Superior temporal gyrus (tissue), 1 donor: ENCODE measurements around the gene TRIM44.
"Not testable (repeated sequence)": the region's sequence is repeated elsewhere in the genome, so short reads cannot be mapped to it uniquely, and the experiment has no call there.

Experiments used
- DNase-seq: peaks from one replicate; pipeline ENCODE4 v3.0.0-alpha.2; 2016; ENCODE audit errors: extremely low spot score

Gene TRIM44

DNA sequence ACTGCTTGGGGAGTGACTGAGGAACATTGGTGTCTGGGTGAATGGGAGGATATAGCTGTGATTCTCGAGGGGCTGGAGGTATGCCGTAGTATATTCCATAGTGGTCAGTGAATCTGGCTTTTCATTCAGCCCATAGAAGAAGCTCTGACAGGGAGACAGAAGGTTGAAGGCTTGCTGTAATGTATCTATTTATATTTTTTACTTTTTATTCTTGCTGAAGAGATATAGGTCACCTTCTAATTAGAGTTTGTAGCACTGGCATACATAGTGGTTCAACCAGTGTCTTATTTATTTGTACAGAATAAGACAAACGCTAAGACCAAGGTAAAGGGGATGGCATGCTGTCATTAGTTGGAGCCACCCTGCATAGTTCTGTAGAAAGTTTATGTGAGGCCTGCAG is 10.0 kb downstream of the TRIM44 start:
- DNase-seq: no peak

GRCh38 chr11:35675901-35676610 is 13.5 kb downstream of the TRIM44 start:
- peak; percentile 78 for DNase-seq

DNA sequence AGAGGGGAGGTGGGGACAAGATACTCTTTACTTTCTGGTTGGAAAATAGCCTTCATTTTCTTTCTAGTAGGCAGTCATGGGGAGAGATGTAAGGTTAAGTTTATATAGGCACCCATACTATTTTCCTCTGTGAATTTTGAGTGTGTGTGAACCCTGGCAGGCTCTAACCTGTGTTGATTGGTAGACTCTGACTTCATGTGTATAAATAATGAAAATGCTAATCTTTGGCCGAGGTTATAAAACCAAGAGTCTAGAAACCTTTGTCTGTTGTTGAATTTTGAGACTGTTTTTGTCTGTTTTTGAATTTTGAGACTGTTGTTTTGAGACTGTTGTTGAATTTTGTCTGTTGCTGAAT is 14.0 kb downstream of the TRIM44 start:
- no peak for DNase-seq

GRCh38 chr11:35677904-35678303 is 15.3 kb downstream of the TRIM44 start:
- no peak for DNase-seq

- DNase-seq: no peak
Observed at GRCh38 chr11:35678471-35678870, 15.9 kb downstream of the TRIM44 start.

DNA sequence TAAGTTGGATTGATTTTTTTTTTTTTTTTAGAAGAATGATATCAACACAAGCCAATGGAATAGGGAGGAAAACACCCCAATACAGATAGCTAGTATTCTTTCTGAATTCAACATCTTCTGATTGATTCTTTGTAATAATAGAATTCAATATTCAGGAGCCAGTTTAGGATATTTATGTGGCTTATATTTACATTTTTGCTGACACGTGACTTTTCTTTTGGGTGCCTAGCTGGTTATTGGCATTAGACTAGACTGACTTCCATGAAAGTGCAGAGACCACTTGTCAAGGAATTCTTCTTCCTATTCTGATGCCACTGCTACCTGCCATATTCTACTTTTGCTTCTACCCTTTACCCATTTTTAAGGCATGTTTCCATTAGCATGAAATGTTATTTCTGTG is 16.4 kb downstream of the TRIM44 start:
- DNase-seq: no peak

DNA sequence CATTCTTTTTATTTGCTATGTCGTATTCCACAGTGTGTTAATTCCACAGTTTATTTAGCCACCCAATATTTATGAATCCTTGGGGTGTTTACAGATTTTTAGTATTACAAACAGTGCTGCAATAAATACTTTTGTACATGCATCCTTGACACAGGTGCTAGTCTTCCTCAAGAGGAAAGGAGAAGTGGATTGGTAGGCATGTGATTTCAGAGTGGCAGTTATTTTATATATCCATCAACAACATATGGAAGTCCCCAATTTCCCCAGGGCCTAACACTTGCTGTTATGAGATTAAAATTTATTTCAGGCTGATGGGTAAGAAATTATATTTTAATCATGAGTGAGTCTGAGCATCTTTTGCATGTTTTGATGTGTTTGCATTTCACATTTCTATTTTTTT is 17.9 kb downstream of the TRIM44 start:
- no peak for DNase-seq

GRCh38 chr11:35681163-35681767 is 18.7 kb downstream of the TRIM44 start:
- no peak for DNase-seq

- DNase-seq: peak; percentile 64
Observed at GRCh38 chr11:35682230-35683173, 19.9 kb downstream of the TRIM44 start.

GRCh38 chr11:35683728-35684339 is 21.3 kb downstream of the TRIM44 start:
- DNase-seq: no peak

DNA sequence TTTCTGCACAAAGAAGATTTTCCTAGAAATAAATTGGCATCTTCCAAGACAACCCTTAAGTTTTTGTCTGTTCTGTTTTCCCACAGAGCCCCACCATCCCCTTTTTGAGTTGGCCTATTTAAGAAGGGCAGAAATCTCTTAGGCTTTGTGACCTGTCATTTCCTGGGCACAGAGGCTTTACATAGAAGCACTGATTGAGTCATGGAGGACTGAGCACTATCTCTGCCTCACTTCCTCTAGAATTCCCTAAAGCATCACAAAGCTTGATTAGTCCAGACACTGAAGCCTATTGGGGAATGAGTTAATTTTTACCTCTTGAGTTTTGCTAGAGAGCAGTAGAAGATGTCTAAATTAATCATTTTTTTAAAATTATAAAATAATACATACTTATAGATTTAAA is 25.4 kb downstream of the TRIM44 start:
- DNase-seq: no peak

DNA sequence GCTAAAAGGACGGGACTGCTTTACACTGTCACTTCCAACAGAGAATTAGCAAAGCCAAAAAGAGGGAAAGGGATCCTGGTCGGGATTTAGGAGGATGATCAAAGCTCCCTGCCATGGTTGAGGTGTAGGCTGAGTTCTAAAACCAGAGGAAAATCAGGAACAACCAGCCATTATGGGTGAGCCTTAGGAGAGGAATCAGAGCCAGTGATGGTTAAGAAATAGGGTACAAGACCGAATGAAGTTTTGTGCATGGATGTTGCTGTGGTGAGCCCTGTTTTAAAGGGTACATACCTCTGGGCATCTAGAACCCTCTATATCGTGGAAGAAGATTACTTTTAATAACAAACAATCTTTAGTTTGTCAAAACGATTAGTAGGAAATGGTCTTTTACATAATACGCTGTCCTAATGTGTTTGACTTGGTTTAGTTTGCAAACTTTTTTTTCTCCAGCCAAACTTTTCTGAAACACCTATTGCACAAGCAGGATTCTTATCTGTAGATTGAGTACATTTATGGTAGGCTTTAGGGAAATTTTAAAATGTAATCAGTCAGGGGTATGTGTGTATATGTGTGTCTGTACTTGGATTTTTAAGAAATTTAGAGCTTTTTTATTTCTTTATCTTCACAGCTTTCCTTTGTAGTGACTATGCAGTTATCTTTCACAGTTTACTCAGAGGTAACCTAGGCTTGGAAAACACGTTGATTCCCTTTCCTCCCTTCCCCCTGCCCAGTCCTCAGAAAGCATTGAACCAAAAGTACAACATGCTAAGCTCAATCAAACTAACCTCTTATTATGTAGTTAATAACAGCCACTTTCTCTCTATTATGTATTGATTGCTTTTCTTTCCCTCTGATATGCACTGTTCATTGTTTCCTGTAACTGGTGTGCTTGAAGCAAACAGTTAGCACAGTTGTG is 26.8 kb downstream of the TRIM44 start:
- no peak for DNase-seq

DNA sequence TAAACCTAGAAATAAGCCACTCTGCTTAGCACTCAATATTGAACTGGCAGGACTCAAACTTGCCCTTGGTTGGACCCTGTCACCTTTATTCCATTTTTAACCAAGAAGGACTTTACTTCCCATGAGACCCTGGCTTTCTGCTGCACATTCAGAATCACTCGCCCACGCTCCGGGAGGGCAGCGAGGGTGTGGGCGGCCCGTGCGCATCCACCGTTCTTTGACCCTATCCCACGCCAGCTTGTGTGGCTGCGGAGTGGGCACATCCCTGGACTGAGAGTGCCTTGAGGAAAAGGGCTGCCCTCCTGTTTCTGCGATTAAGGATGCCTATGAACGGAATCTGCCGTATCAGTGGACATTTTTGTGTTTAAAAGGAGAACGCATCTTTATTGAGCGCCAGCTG is 39.6 kb downstream of the TRIM44 start:
- no peak for DNase-seq

- DNase-seq: no peak
Observed at GRCh38 chr11:35709376-35709775, 46.8 kb downstream of the TRIM44 start.

- no peak for DNase-seq
Observed at GRCh38 chr11:35711173-35711910, 48.8 kb downstream of the TRIM44 start.

- no peak for DNase-seq
Observed at GRCh38 chr11:35711924-35712323, 49.3 kb downstream of the TRIM44 start.

DNA sequence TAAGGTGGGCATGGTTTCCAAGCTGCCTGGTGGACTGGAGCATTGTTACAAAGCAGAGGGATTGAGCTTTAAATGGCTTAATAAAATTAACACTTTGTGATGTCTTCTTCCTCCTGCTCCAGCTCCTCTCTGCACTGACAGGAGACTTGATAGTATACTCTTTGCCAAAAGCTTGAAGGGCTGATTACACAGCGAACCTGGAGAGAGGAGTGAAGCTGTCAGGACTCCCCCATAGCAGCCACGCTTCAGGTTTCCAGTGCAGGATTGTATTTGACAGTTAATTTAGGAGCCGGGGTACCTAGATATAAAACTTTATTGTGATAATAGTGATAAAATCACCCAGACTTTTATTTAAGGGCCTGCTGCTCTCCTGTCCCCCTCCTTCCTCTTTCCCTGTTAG is 50.0 kb downstream of the TRIM44 start:
- DNase-seq: no peak

GRCh38 chr11:35714882-35715627 is 52.5 kb downstream of the TRIM44 start:
- no peak for DNase-seq

DNA sequence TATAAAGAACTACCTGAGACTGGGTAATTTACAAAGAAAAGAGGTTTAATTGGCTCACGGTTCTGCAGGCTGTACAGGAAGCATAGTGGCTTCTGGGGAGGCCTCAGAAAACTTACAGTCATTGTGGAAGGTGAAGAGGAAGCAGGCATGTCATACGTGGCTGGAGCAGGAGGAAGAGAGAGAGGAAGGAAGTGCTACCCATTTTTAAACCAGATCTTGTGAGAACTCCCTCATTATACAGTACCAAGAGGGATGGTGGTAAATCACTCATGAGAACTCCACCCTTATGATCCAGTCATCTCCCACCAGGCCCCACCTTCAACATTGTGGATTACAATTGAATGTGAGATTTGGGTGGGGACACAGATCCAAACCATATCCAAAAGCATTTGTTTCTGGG is 53.1 kb downstream of the TRIM44 start:
- DNase-seq: not testable (repeated sequence)

- no peak for DNase-seq
Observed at GRCh38 chr11:35717043-35717442, 54.5 kb downstream of the TRIM44 start.
